H9 (cell line): ENCODE results near the gene FHL3. TPM values are rescaled to one million over a fixed set of nuclear protein-coding genes. Genes with fewer than 3 reads are reported as not detected.

ENCODE experiments used
- DNase-seq: peaks from one replicate; pipeline ENCODE4 v3.0.0-alpha.2; 2017
- H2AFZ ChIP-seq: one replicate; pipeline ENCODE4 v1.6.1; 2013; ENCODE audit warnings: mild to moderate bottlenecking, low read length, control low read depth, moderate library complexity
- H2AK5ac ChIP-seq: 2 replicates; pipeline ENCODE4 v1.6.1; 2013; ENCODE audit warnings: low read length, control low read depth, mixed read lengths; ENCODE audit not compliant: insufficient read length
- H2BK120ac ChIP-seq: one replicate; pipeline ENCODE4 v1.6.1; 2013; ENCODE audit warnings: low read depth, mild to moderate bottlenecking, low read length, control low read depth, inconsistent platforms; ENCODE audit not compliant: poor library complexity, severe bottlenecking
- H2BK12ac ChIP-seq: 2 replicates; pipeline ENCODE4 v1.6.1; 2013; ENCODE audit warnings: low read length, control low read depth, mixed read lengths, low read depth; ENCODE audit not compliant: insufficient read length
- H2BK15ac ChIP-seq: 2 replicates; pipeline ENCODE4 v1.6.1; 2013; ENCODE audit warnings: low read depth, low read length, control low read depth
- H2BK20ac ChIP-seq: one replicate; pipeline ENCODE4 v1.6.1; 2013; ENCODE audit warnings: low read depth, mild to moderate bottlenecking, low read length, control low read depth, inconsistent platforms; ENCODE audit not compliant: poor library complexity, severe bottlenecking
- H2BK5ac ChIP-seq: 2 replicates; pipeline ENCODE4 v1.6.1; 2013; ENCODE audit warnings: low read length, control low read depth, mixed read lengths; ENCODE audit not compliant: insufficient read length
- H3K14ac ChIP-seq: 2 replicates; pipeline ENCODE4 v1.6.1; 2013; ENCODE audit warnings: low read length, control low read depth; ENCODE audit not compliant: insufficient read depth
- H3K18ac ChIP-seq: 2 replicates; pipeline ENCODE4 v1.6.1; 2013; ENCODE audit warnings: low read depth, mild to moderate bottlenecking, mixed read lengths, low read length, control low read depth; ENCODE audit not compliant: insufficient read length
- H3K23ac ChIP-seq: 2 replicates; pipeline ENCODE4 v1.6.1; 2013; ENCODE audit warnings: low read length, control low read depth, mixed read lengths, low read depth; ENCODE audit not compliant: insufficient read length
- H3K23me2 ChIP-seq: 2 replicates; pipeline ENCODE4 v1.6.1; 2013; ENCODE audit warnings: low read depth, mild to moderate bottlenecking, mixed read lengths, low read length, control low read depth; ENCODE audit not compliant: insufficient read length, poor library complexity, severe bottlenecking
- H3K27ac ChIP-seq: 2 replicates; pipeline ENCODE4 v1.5.1; 2013; ENCODE audit warnings: low read length, control low read depth, mixed read lengths, low read depth; ENCODE audit not compliant: insufficient read length
- H3K27me3 ChIP-seq: 2 replicates; pipeline ENCODE4 v1.6.1; 2013; ENCODE audit warnings: low read length, control low read depth, inconsistent platforms; ENCODE audit not compliant: insufficient read depth
- H3K4ac ChIP-seq: 2 replicates; pipeline ENCODE4 v1.6.1; 2013; ENCODE audit warnings: low read depth, mild to moderate bottlenecking, control low read depth, inconsistent platforms, low read length, moderate library complexity
- H3K4me1 ChIP-seq: 2 replicates; pipeline ENCODE4 v1.6.1; 2013; ENCODE audit warnings: low read length, control low read depth, inconsistent platforms; ENCODE audit not compliant: insufficient read depth
- H3K4me2 ChIP-seq: 2 replicates; pipeline ENCODE4 v1.6.1; 2013; ENCODE audit warnings: low read length, control low read depth, mixed read lengths; ENCODE audit not compliant: insufficient read length, insufficient read depth
- H3K56ac ChIP-seq: 2 replicates; pipeline ENCODE4 v1.6.1; 2013; ENCODE audit warnings: low read depth, mild to moderate bottlenecking, mixed read lengths, low read length, control low read depth; ENCODE audit not compliant: insufficient read length
- H3K79me1 ChIP-seq: 2 replicates; pipeline ENCODE4 v1.6.1; 2013; ENCODE audit warnings: low read depth, mild to moderate bottlenecking, moderate library complexity, low read length, control low read depth, inconsistent platforms; ENCODE audit not compliant: insufficient read depth, poor library complexity, severe bottlenecking
- H3K79me2 ChIP-seq: 2 replicates; pipeline ENCODE4 v1.6.1; 2013; ENCODE audit warnings: low read length, control low read depth, inconsistent platforms; ENCODE audit not compliant: insufficient read depth
- H3K9ac ChIP-seq: 2 replicates; pipeline ENCODE4 v1.6.1; 2013; ENCODE audit warnings: low read length, control low read depth, mixed read lengths; ENCODE audit not compliant: insufficient read length; ENCODE audit errors: extremely low read depth
- H3K9me3 ChIP-seq: one replicate; pipeline ENCODE4 v1.6.1; 2013; ENCODE audit warnings: low read depth, low read length, inconsistent platforms; ENCODE audit not compliant: control insufficient read depth
- H3T11ph ChIP-seq: one replicate; pipeline ENCODE4 v1.6.1; 2013; ENCODE audit warnings: mild to moderate bottlenecking, low read length, control low read depth, inconsistent platforms
- H4K20me1 ChIP-seq: one replicate; pipeline ENCODE4 v1.6.1; 2013; ENCODE audit not compliant: control insufficient read depth, insufficient read length, insufficient read depth
- H4K5ac ChIP-seq: 2 replicates; pipeline ENCODE4 v1.6.1; 2013; ENCODE audit warnings: low read depth, mild to moderate bottlenecking, mixed read lengths, low read length, control low read depth; ENCODE audit not compliant: insufficient read length
- H4K8ac ChIP-seq: replicated peaks from 2 replicates; pipeline ENCODE4 v1.6.1; 2013; ENCODE audit warnings: low read length, control low read depth, mixed read lengths, low read depth; ENCODE audit not compliant: insufficient read length
- H4K91ac ChIP-seq: 2 replicates; pipeline ENCODE4 v1.6.1; 2013; ENCODE audit warnings: low read depth, mild to moderate bottlenecking, moderate library complexity, mixed read lengths, low read length, control low read depth; ENCODE audit not compliant: insufficient read length
- H3K27ac Mint-ChIP-seq, 3 experiments: 2 replicates in 2 of 3; 3 replicates in 1 of 3; pipeline ENCODE4 v1.8.0; 2020 to 2021; ENCODE audit warnings: mixed read lengths in 3 of 3, mild to moderate bottlenecking in 1 of 3, moderate library complexity in 1 of 3
- H3K27me3 Mint-ChIP-seq: 2 replicates; pipeline ENCODE4 v1.8.0; 2021; ENCODE audit warnings: low read depth, mild to moderate bottlenecking, moderate library complexity, mixed read lengths
- H3K36me3 Mint-ChIP-seq, 3 experiments: 2 replicates in 2 of 3; 3 replicates in 1 of 3; pipeline ENCODE4 v1.8.0; 2020 to 2021; ENCODE audit warnings: low read depth in 3 of 3, mixed read lengths in 3 of 3; ENCODE audit not compliant: insufficient read depth in 1 of 3
- H3K4me1 Mint-ChIP-seq, 2 experiments: 2 replicates each; pipeline ENCODE4 v1.8.0; 2020; ENCODE audit warnings: mixed read lengths in 2 of 2
- H3K4me3 Mint-ChIP-seq, 2 experiments: 2 replicates in 1 of 2; 3 replicates in 1 of 2; pipeline ENCODE4 v1.8.0; 2020 to 2021; ENCODE audit warnings: mild to moderate bottlenecking in 2 of 2, mixed read lengths in 2 of 2, moderate library complexity in 1 of 2
- H3K9me3 Mint-ChIP-seq, 2 experiments: 2 replicates in 1 of 2; 3 replicates in 1 of 2; pipeline ENCODE4 v1.8.0; 2020; ENCODE audit warnings: mild to moderate bottlenecking in 2 of 2, mixed read lengths in 2 of 2, moderate library complexity in 1 of 2
- CTCF ChIP-seq: fragments of 200-600 bp; sonication (generic); conservative IDR thresholded peaks from 3 replicates; pipeline ENCODE4 v1.8.0; 2021; ENCODE audit warnings: antibody characterized with exemption, mild to moderate bottlenecking
- WGBS: extraction: QIAGEN DNeasy Blood & Tissue Kit; methylation state at CpG from one replicate; pipeline ENCODE4 v1.1.7; 2013; ENCODE audit warnings: missing lambda C conversion rate, low lambda C conversion rate, mixed read lengths; ENCODE audit not compliant: insufficient read length; ENCODE audit errors: extremely low coverage; 5-methylcytosine and 5-hydroxymethylcytosine counted together
- total RNA-seq: library from RNA; stranded (reverse); gene quantifications from 2 replicates; pipeline ENCODE4 v1.2.1, GENCODE V29; 2021

The FHL3 gene
- total RNA-seq, 1 experiment from 2014 or later, result 32.8 TPM

- Histone ChIP-seq H2BK5ac (no peak overlapping the region), H3K4me1 (no peaks in the 10 kb centered on the region), H3K23me2 (no peaks in the 10 kb centered on the region), H3K79me2 (no peaks in the 10 kb centered on the region), H2AFZ (no peak overlapping the region), H3K9ac (no peak overlapping the region), H3K4me2 (no peak overlapping the region), H3K18ac (no peak overlapping the region), H3K27me3 (no peaks in the 10 kb centered on the region), H2AK5ac (no peak overlapping the region), H4K5ac (no peak overlapping the region), H3T11ph (no peak overlapping the region), H3K79me1 (peaks cover 9% of the 10 kb centered on the region), H3K56ac (no peak overlapping the region), H2BK15ac (no peak overlapping the region), H3K23ac (no peak overlapping the region), H4K8ac (no peak overlapping the region), H2BK12ac (no peak overlapping the region), H2BK120ac (no peak overlapping the region), H4K91ac (no peak overlapping the region), H2BK20ac (no peak overlapping the region), H3K4ac (no peak overlapping the region), H4K20me1 (no peaks in the 10 kb centered on the region), H3K14ac (no peak overlapping the region), H3K27ac (no peak overlapping the region), H3K9me3 (no peaks in the 10 kb centered on the region)
- Mint-ChIP-seq H3K27ac (no peak overlapping the region), H3K27me3 (no peaks in the 10 kb centered on the region), H3K4me1 (peaks cover 5 to 9% of the 10 kb centered on the region in 2 experiments; a peak in 3 of 4 replicates), H3K9me3 (no peaks in the 10 kb centered on the region), H3K36me3 (peaks cover 55 to 90% (median 86%) of the 10 kb centered on the region in 3 experiments), H3K4me3 (no peak overlapping the region)
- WGBS, result no CpG with 5 or more reads among the region's 2 CpGs
- no peak for TF ChIP-seq CTCF
- no peak for DNase-seq
Observed at GRCh38 chr1:37983546-37983945, 21.8 kb downstream of the FHL3 start.
